GM21737 (cell line): ENCODE data around the gene CTNND1.
"Not testable (repeated sequence)": the region's sequence is repeated elsewhere in the genome, so short reads cannot be mapped to it uniquely, and the experiment has no call there.

ENCODE experiments used
- ATAC-seq: cut with Tn5 transposase; IDR thresholded peaks from one replicate; pipeline ENCODE4 v1.9.1; 2021; ENCODE audit warnings: mild to moderate bottlenecking, moderate library complexity; ENCODE audit not compliant: unreplicated experiment

CTNND1 gene

GRCh38 chr11:57761301-57762234, at the start of gene CTNND1:
Gene CTNND1, plus strand, starts transcription at chr11:57761802. Its CDS starts 29,677 bp downstream, at chr11:57791479.
- ATAC-seq: peak; percentile 97

GRCh38 chr11:57712256-57713150, 49.1 kb upstream of the CTNND1 start, which contains the start of gene TMX2:
Gene TMX2, plus strand, starts transcription at chr11:57712593. Its CDS starts 26 bp downstream, at chr11:57712619.
- ATAC-seq: peak; percentile 95

DNA sequence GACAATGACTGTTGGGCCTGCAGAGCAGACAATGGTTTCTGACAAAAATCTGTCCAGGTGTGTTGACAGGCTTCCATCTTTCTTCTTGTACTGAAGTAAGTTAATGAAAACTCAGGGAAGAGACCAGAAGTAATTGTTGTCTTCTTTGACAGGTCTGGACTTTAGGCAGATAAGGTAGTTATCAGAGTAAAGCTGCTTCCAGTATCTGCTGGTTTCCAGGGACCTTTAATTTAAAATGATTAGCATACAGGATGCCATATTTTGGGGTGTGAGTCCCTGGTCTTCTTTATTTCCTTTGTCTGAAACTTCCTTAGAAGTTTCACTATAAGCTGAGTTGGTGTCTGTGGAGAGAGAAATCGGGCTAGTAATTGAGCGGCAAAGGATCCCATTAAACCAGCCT, 47.8 kb upstream of the CTNND1 start:
- ATAC-seq: no peak

- ATAC-seq: not testable (repeated sequence)
These were observed 44.9 kb upstream of the CTNND1 start for GRCh38 chr11:57716726-57717125.

GRCh38 chr11:57727185-57727584, 34.4 kb upstream of the CTNND1 start:
- no peak for ATAC-seq

GRCh38 chr11:57728829-57729228, 32.8 kb upstream of the CTNND1 start:
- ATAC-seq: no peak

- ATAC-seq: no peak
These were observed 32.1 kb upstream of the CTNND1 start for GRCh38 chr11:57729479-57729878.

DNA sequence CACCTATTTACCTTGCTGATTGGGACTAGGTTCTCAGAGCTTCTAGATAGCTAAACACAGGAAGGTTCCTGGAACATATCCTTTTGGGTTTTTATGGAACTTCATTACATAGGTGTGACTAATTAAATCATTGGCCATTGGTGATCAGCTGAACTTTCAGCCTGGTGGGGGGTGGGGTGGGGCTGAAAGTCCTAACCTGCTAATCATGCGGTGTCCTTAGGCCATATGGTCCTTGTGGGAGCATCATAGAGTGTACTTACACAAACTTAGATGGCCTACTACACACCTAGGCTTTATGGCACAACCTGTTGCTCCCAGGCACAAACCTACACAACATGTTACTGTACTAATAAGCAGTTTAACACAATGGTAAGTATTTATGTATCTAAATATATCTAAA, 28.9 kb upstream of the CTNND1 start:
- ATAC-seq: no peak

DNA sequence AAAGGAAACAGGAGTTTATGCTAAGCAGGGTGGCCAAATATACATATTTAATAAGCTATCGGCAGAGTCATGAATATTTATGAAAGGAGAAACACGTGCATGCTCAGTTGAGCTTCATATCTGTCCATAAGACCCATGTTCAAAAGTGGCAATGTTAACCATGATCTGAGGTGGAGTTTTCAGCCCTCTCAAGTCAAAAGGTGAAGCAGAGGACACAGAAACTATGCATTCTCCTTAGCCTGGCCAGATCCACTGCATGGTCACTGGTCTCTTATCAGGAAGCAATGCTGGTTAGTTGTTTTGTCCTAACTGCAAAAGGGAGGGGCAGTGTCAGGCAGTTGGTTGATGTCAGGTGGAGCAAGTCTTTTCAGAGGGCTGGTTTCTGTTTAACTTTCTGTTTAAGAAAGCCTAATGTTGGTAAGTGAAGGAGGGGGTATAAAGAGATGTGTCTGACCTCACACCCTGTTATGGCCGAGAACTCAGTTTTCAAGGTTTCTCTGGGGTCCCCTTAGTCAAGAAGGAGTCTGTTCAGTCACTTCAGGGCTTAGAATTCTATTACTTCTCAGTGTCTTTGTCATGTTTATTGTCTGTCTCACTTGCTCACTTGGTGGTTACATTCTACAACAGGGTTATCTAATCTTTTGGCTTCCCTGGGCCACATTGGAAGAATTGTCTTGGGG, 25.8 kb upstream of the CTNND1 start:
- ATAC-seq: no peak

- ATAC-seq: peak; percentile 91
These were observed 20.2 kb upstream of the CTNND1 start, which contains the start of gene SELENOH for GRCh38 chr11:57741132-57742086. Gene SELENOH, plus strand, starts transcription at chr11:57741491. Its CDS starts 105 bp downstream, at chr11:57741596.

- no peak for ATAC-seq
These were observed 19.5 kb upstream of the CTNND1 start for GRCh38 chr11:57742087-57742452.

- ATAC-seq: no peak
These were observed 17.2 kb upstream of the CTNND1 start for GRCh38 chr11:57744357-57744756.

GRCh38 chr11:57745206-57745605, 16.4 kb upstream of the CTNND1 start:
- no peak for ATAC-seq

- ATAC-seq: no peak
These were observed 14.7 kb upstream of the CTNND1 start for GRCh38 chr11:57746920-57747319.

GRCh38 chr11:57751176-57751575, 10.4 kb upstream of the CTNND1 start:
- ATAC-seq: no peak

GRCh38 chr11:57751676-57752253, 9.8 kb upstream of the CTNND1 start, which contains the start of gene BTBD18:
Gene BTBD18, minus strand, starts transcription at chr11:57751819. Its CDS starts 631 bp downstream, at chr11:57751188.
- ATAC-seq: no peak

DNA sequence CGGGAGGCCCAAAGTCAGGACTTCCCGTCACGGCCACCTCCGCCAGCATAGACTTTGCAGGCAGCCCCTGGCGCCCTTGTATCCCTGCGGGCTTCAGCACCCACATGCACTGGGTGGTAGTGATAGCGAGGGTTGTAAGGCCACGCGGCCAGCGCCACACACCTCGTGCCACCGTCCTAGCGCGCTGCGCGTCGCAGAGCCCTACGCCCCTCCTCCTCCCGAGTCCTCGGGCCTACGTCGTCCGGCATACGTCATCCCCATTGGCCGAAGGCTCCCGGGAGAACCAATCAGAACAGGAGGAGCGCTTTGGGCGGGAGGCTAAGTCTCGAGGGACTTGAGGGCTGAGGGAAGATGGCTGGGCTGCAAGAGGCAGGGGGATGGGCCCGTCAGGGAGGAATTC, 8.6 kb upstream of the CTNND1 start:
- no peak for ATAC-seq

- no peak for ATAC-seq
These were observed 3.4 kb upstream of the CTNND1 start for GRCh38 chr11:57758174-57758573.

DNA sequence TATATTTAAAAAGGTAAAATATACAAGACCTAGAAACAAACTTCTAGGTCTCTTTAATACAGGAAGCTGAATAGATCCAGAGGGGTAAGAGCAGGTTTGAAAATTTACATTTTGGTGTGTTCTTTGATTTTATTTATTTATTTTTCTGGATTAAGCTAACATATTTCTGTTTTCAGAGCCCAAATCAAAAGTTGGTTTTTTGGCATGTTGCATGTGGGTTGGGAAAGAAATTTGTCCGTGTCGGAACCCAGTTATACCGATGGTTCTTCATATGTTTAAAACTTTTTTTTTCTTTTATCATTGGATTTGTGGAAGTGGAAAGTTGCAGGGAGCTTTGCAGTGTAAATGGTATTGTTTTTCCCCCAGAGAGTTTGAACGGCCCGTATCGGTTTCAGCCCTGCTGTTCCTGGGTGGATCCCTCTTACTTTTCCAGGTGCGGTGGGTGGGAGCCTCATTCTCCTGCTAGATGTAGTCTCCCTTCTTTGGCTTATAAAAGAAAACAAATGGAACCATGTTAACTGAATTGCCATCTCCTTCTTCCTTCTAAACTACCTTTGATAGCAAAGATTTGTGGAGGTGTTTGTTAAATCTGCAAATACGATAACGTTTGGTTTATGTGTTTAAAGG, 746 bp downstream of the CTNND1 start:
- no peak for ATAC-seq
